GM19372 (cell line): ENCODE measurements around the gene COG4.
"Not testable (repeated sequence)": the region's sequence is repeated elsewhere in the genome, so short reads cannot be mapped to it uniquely, and the experiment has no call there.

ENCODE experiments used
- ATAC-seq: cut with Tn5 transposase; IDR thresholded peaks from one replicate; pipeline ENCODE4 v1.9.1; 2021; ENCODE audit warnings: mild to moderate bottlenecking, low read depth, moderate library complexity; ENCODE audit not compliant: unreplicated experiment

Gene COG4

GRCh38 chr16:70527315-70527996 lies 4.1 kb upstream of the COG4 start:
- no peak for ATAC-seq

GRCh38 chr16:70526403-70526802 lies 3.0 kb upstream of the COG4 start:
- ATAC-seq = no peak

GRCh38 chr16:70524399-70524825 lies 1.1 kb upstream of the COG4 start:
- not testable (repeated sequence) for ATAC-seq

GRCh38 chr16:70523743-70524398 lies 517 bp upstream of the COG4 start, which contains the start of gene SF3B3:
Gene SF3B3 (plus strand): TSS chr16:70523816. CDS start chr16:70526657, 2,841 bp downstream.
- ATAC-seq = peak; percentile 46

- no peak for ATAC-seq
Measured at GRCh38 chr16:70522216-70523075, 908 bp downstream of the COG4 start.

- ATAC-seq = no peak
Measured at GRCh38 chr16:70520612-70521297, 2.6 kb downstream of the COG4 start.

- ATAC-seq = no peak
Measured at GRCh38 chr16:70512456-70512855, 10.9 kb downstream of the COG4 start.

GRCh38 chr16:70511833-70512232 lies 11.5 kb downstream of the COG4 start:
- ATAC-seq = no peak

GRCh38 chr16:70510216-70510615 lies 13.1 kb downstream of the COG4 start:
- ATAC-seq = no peak

- no peak for ATAC-seq
Measured at GRCh38 chr16:70508752-70509151, 14.6 kb downstream of the COG4 start.

- ATAC-seq = no peak
Measured at GRCh38 chr16:70496513-70496912, 26.8 kb downstream of the COG4 start.

GRCh38 chr16:70495425-70496182 lies 27.8 kb downstream of the COG4 start:
- no peak for ATAC-seq

- no peak for ATAC-seq
Measured at GRCh38 chr16:70494777-70495176, 28.6 kb downstream of the COG4 start.

GRCh38 chr16:70494202-70494770 lies 29.1 kb downstream of the COG4 start:
- no peak for ATAC-seq

- ATAC-seq = no peak
Measured at GRCh38 chr16:70493802-70494201, 29.6 kb downstream of the COG4 start.

GRCh38 chr16:70490261-70490660 lies 33.1 kb downstream of the COG4 start:
- no peak for ATAC-seq

- ATAC-seq = no peak
Measured at GRCh38 chr16:70484867-70485266, 38.5 kb downstream of the COG4 start.

- no peak for ATAC-seq
Measured at GRCh38 chr16:70483426-70483825, 39.9 kb downstream of the COG4 start.

- ATAC-seq = no peak
Measured at GRCh38 chr16:70482624-70483023, 40.7 kb downstream of the COG4 start.
